ENCODE data around the gene SMIM1.

SMIM1 gene

GRCh38 chr1:3822421-3822820 lies 49.9 kb downstream of the SMIM1 start:
- no peak for DNase-seq (ENCODE audit: low spot score)

DNA sequence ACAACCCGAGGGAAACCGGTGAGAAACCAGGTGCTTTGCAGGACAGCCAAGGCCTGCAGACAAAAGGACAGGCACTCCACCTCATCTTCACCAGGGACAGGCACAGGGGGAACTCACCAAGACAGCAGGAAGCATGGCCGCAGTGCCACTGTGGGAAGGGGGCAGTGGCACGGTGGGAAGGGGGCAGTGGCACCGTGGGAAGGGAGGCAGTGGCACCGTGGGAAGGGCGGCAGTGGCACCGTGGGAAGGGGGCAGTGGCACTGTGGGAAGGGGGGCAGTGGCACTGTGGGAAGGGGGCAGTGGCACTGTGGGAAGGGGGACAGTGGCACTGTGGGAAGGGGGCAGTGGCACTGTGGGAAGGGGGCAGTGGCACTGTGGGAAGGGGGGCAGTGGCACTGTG lies 52.1 kb downstream of the SMIM1 start:
- no peak for DNase-seq (ENCODE audit: low spot score)

GRCh38 chr1:3825356-3825755 lies 52.8 kb downstream of the SMIM1 start:
- no peak for DNase-seq (ENCODE audit: low spot score)

Data from NAMALWA (cell line).